Lower lobe of right lung (tissue), 2 donors: ENCODE data around the gene NKAIN4. TPM values are rescaled to one million over a fixed set of nuclear protein-coding genes. Genes with fewer than 3 reads are reported as not detected.
A peak's percentile ranks its signal among the peaks of the same experiment; 100 is the strongest.

Experiments
- ATAC-seq, 2 donors: fragments of 200-7000 bp; cut with Tn5 transposase; one replicate each; pipeline ENCODE4 v1.9.1; 2020 to 2022; ENCODE audit warnings: mild to moderate bottlenecking in 2 of 2, moderate library complexity in 2 of 2
- DNase-seq: peaks from one replicate; pipeline ENCODE4 v3.0.0-alpha.2; 2020
- H3K27ac ChIP-seq: fragments of 200-600 bp; one replicate; pipeline ENCODE4 v1.8.0; 2022
- H3K27me3 ChIP-seq: fragments of 200-600 bp; one replicate; pipeline ENCODE4 v1.8.0; 2022; ENCODE audit warnings: low read depth
- H3K36me3 ChIP-seq: fragments of 200-600 bp; one replicate; pipeline ENCODE4 v1.8.0; 2022; ENCODE audit warnings: mild to moderate bottlenecking
- H3K4me1 ChIP-seq: fragments of 200-600 bp; one replicate; pipeline ENCODE4 v1.8.0; 2022
- H3K4me3 ChIP-seq: fragments of 200-600 bp; one replicate; pipeline ENCODE4 v1.8.0; 2022; ENCODE audit warnings: mild to moderate bottlenecking
- H3K9me3 ChIP-seq: fragments of 200-600 bp; one replicate; pipeline ENCODE4 v1.8.0; 2022
- CTCF ChIP-seq: fragments of 200-600 bp; IDR thresholded peaks from one replicate; pipeline ENCODE4 v1.8.0; 2022; ENCODE audit warnings: antibody characterized with exemption, mild to moderate bottlenecking
- intact Hi-C: fragments of 100-400 bp; cut with DNase I; formaldehyde crosslinking; loops from one replicate; pipeline ENCODE4 v1.11.0; 2022
- total RNA-seq: library from RNA; stranded (reverse); fragmentation: NEBNext Ultra II Directional; extraction: Animal tissue kit (Norgen Biotek cat#: 25700); gene quantifications from one replicate; pipeline ENCODE4 v1.2.1, GENCODE V29; 2021
- donor health status: DM: no; HTN: yes; CAD: no; lungs with severe emphysema.

The NKAIN4 gene
- total RNA-seq, 1 donor from 2014 or later = not detected

- no peak for ATAC-seq
- no peak for TF ChIP-seq CTCF
- no peak for DNase-seq
- H3K4me1 ChIP-seq = peaks cover 24% of the 10 kb centered on the region
- no peak overlapping the region for H3K4me3 ChIP-seq
- H3K36me3 ChIP-seq = peaks cover 64% of the 10 kb centered on the region
- no peaks in the 10 kb centered on the region for H3K27me3 ChIP-seq
- H3K9me3 ChIP-seq = no peaks in the 10 kb centered on the region
- no peak overlapping the region for H3K27ac ChIP-seq
- intact Hi-C loops = no loop called here
Observed at GRCh38 chr20:63276956-63277355, 22.7 kb upstream of the NKAIN4 start.

GRCh38 chr20:63275825-63276224 is 21.6 kb upstream of the NKAIN4 start:
- ATAC-seq = no peak
- DNase-seq = no peak
- no peak for TF ChIP-seq CTCF
- Histone ChIP-seq H3K36me3 (peaks cover 53% of the 10 kb centered on the region), H3K9me3 (no peaks in the 10 kb centered on the region), H3K4me1 (peaks cover 27% of the 10 kb centered on the region), H3K27ac (no peak overlapping the region), H3K4me3 (no peak overlapping the region), H3K27me3 (no peaks in the 10 kb centered on the region)
- intact Hi-C loops = no loop called here

GRCh38 chr20:63274381-63275228 is 20.3 kb upstream of the NKAIN4 start:
- no peak for ATAC-seq
- H3K4me3 ChIP-seq = no peak overlapping the region
- intact Hi-C loops = no loop called here
- no peaks in the 10 kb centered on the region for H3K27me3 ChIP-seq
- H3K9me3 ChIP-seq = no peaks in the 10 kb centered on the region
- no peak for TF ChIP-seq CTCF
- H3K27ac ChIP-seq = no peak overlapping the region
- DNase-seq = no peak
- peaks cover 27% of the 10 kb centered on the region for H3K4me1 ChIP-seq
- H3K36me3 ChIP-seq = peaks cover 41% of the 10 kb centered on the region

- no peak for TF ChIP-seq CTCF
- Histone ChIP-seq H3K27ac (peak overlapping the region; percentile 82), H3K9me3 (no peaks in the 10 kb centered on the region), H3K4me1 (peaks cover 27% of the 10 kb centered on the region), H3K4me3 (peak overlapping the region; percentile 83), H3K36me3 (peaks cover 33% of the 10 kb centered on the region), H3K27me3 (no peaks in the 10 kb centered on the region)
- intact Hi-C loops = no loop called here
- ATAC-seq (no peak), DNase-seq (no peak)
Observed at GRCh38 chr20:63273635-63274380, 19.5 kb upstream of the NKAIN4 start.

- H3K9me3 ChIP-seq = no peaks in the 10 kb centered on the region
- peaks cover 27% of the 10 kb centered on the region for H3K4me1 ChIP-seq
- H3K4me3 ChIP-seq = peak overlapping the region; percentile 83
- no peak for DNase-seq
- TF ChIP-seq CTCF = no peak
- H3K27me3 ChIP-seq = peaks cover 2% of the 10 kb centered on the region
- H3K27ac ChIP-seq = peak overlapping the region; percentile 82
- intact Hi-C loops = no loop called here
- no peak for ATAC-seq
- peaks cover 26% of the 10 kb centered on the region for H3K36me3 ChIP-seq
Observed at GRCh38 chr20:63273059-63273579, 18.9 kb upstream of the NKAIN4 start.
